ENCODE results near the gene SLC9B2. TPM values are rescaled to one million over a fixed set of nuclear protein-coding genes. Genes with fewer than 3 reads are reported as not detected.

The SLC9B2 gene
- polyA plus RNA-seq, 6 donors from 2014 or later, result 10.2 to 26.3 (median 16.5) TPM

DNA sequence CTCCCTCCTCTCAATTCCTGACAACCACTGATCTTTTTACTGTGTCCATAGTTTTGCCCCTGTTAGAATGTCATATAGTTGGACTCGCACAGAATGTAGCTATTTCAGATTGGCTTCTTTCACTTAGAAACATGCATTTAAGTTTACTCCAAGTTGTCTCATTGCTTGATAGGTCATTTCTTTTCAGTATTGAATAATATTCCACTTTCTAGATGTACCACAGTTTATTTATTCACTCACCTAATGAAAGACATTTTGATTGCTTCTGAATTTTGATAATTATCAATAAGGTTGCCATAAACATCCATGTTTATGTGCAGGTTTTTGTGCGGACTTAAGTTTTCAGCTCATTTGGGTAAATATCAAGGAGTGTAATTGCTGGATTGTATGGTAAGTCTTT, 95.6 kb downstream of the SLC9B2 start:
- Mint-ChIP-seq H3K4me1 (no peaks in the 10 kb centered on the region), H3K9me3 (peaks cover 5 to 19% (median 8%) of the 10 kb centered on the region in 7 donors), H3K27me3 (no peaks in the 10 kb centered on the region), H3K27ac (no peak overlapping the region), H3K4me3 (no peak overlapping the region), H3K36me3 (peaks cover 13 to 27% of the 10 kb centered on the region in 2 donors)
- ATAC-seq (ENCODE audit: low read depth in 2 of 2) (no peak), DNase-seq (no peak)

Other genes starting within 250 kb of the SLC9B2 start
- 100 to 1,000 TPM; 352 to 705 (median 440) TPM for gene UBE2D3, start 249.2 kb downstream of the SLC9B2 start, polyA plus RNA-seq (ENCODE audit: low read depth in 6 of 6)
- 10 to 100 TPM; 18.6 to 35.3 (median 27.1) TPM for gene CISD2, start 207.8 kb downstream of the SLC9B2 start, polyA plus RNA-seq (ENCODE audit: low read depth in 6 of 6)
- 10 to 100 TPM in 1 of 6 donors, 1 to 10 TPM in 5; 1.7 to 12.5 (median 2.6) TPM for gene SLC9B1, start 57.1 kb downstream of the SLC9B2 start, polyA plus RNA-seq (ENCODE audit: low read depth in 6 of 6)
- gene BDH2, start 23.1 kb upstream of the SLC9B2 start, polyA plus RNA-seq (ENCODE audit: low read depth in 6 of 6), result 10 to 100 TPM; 12.9 to 22.9 (median 18.7) TPM
- gene CENPE, start 121.6 kb upstream of the SLC9B2 start, polyA plus RNA-seq (ENCODE audit: low read depth in 6 of 6), result 1 to 10 TPM in 1 of 6 donors, under 1 TPM in 3, not detected in 2; 0.17 to 1.2 (median 0.48) TPM